Measurements from ENCODE around the gene DHX30.

- no peak for TF ChIP-seq EZH2 (IDR thresholded peaks at IDR 0.05; ENCODE audit: low read length)
- TF ChIP-seq CTCF (optimal IDR thresholded peaks at IDR 0.05 in 1 of 3, IDR thresholded peaks at IDR 0.05 in 1 of 3, conservative IDR thresholded peaks at IDR 0.05 in 1 of 3; ENCODE audit: extremely low read depth in 1 of 3, insufficient read depth in 2 of 3, low read length in 3 of 3), result no peak
These were observed 30.9 kb upstream of the DHX30 start for GRCh38 chr3:47772047-47772446.
